COLO829 (cell line): ENCODE data around the gene TBL1X.

ENCODE experiments used
- DNase-seq: peaks from one replicate; pipeline ENCODE4 v3.0.0; 2012; ENCODE audit warnings: low spot score

Gene TBL1X

GRCh38 chrX:9628779-9629493, 164.1 kb downstream of the TBL1X start:
- DNase-seq = no peak

GRCh38 chrX:9634551-9634950, 169.7 kb downstream of the TBL1X start:
- DNase-seq = no peak

GRCh38 chrX:9635368-9635767, 170.5 kb downstream of the TBL1X start:
- DNase-seq = no peak

GRCh38 chrX:9635803-9636202, 170.9 kb downstream of the TBL1X start:
- DNase-seq = no peak

- no peak for DNase-seq
Measured at GRCh38 chrX:9638871-9639270, 174.0 kb downstream of the TBL1X start.

GRCh38 chrX:9642270-9642995, 177.6 kb downstream of the TBL1X start:
- DNase-seq = no peak

- no peak for DNase-seq
Measured at GRCh38 chrX:9643807-9644206, 178.9 kb downstream of the TBL1X start.

GRCh38 chrX:9644335-9644734, 179.5 kb downstream of the TBL1X start:
- DNase-seq = no peak

- DNase-seq = no peak
Measured at GRCh38 chrX:9646471-9647224, 181.8 kb downstream of the TBL1X start.

GRCh38 chrX:9647431-9647830, 182.6 kb downstream of the TBL1X start:
- no peak for DNase-seq

GRCh38 chrX:9650091-9650490, 185.2 kb downstream of the TBL1X start:
- DNase-seq = no peak

- no peak for DNase-seq
Measured at GRCh38 chrX:9651737-9652136, 186.9 kb downstream of the TBL1X start.

- no peak for DNase-seq
Measured at GRCh38 chrX:9654929-9655328, 190.1 kb downstream of the TBL1X start.

- no peak for DNase-seq
Measured at GRCh38 chrX:9656277-9656676, 191.4 kb downstream of the TBL1X start.

GRCh38 chrX:9656871-9657270, 192.0 kb downstream of the TBL1X start:
- no peak for DNase-seq

GRCh38 chrX:9657590-9658256, 192.9 kb downstream of the TBL1X start:
- no peak for DNase-seq

GRCh38 chrX:9658409-9658808, 193.6 kb downstream of the TBL1X start:
- DNase-seq = no peak

- DNase-seq = no peak
Measured at GRCh38 chrX:9659571-9660195, 194.8 kb downstream of the TBL1X start.

GRCh38 chrX:9662148-9662547, 197.3 kb downstream of the TBL1X start:
- DNase-seq = no peak

GRCh38 chrX:9663216-9663615, 198.4 kb downstream of the TBL1X start:
- no peak for DNase-seq

- DNase-seq = no peak
Measured at GRCh38 chrX:9664224-9664623, 199.4 kb downstream of the TBL1X start.

GRCh38 chrX:9665113-9665512, 200.3 kb downstream of the TBL1X start:
- no peak for DNase-seq
